Colonic mucosa (tissue), 4 donors: ENCODE results near the gene SEC14L6. TPM values are rescaled to one million over a fixed set of nuclear protein-coding genes. Genes with fewer than 3 reads are reported as not detected.

Experiments
- DNase-seq: peaks from one replicate; pipeline ENCODE4 v3.0.0-alpha.2; 2020
- H3K27ac ChIP-seq: fragments of 200-600 bp; one replicate; pipeline ENCODE4 v1.8.0; 2021
- H3K27me3 ChIP-seq: fragments of 200-600 bp; one replicate; pipeline ENCODE4 v1.8.0; 2021
- H3K36me3 ChIP-seq: fragments of 200-600 bp; one replicate; pipeline ENCODE4 v1.8.0; 2021
- H3K4me1 ChIP-seq: fragments of 200-600 bp; one replicate; pipeline ENCODE4 v1.8.0; 2021; ENCODE audit warnings: mild to moderate bottlenecking
- H3K4me3 ChIP-seq: fragments of 200-600 bp; one replicate; pipeline ENCODE4 v1.8.0; 2021
- H3K9ac ChIP-seq, 2 donors: one replicate each; pipeline ENCODE4 v1.7.0; 2013; ENCODE audit warnings: control low read depth in 2 of 2, low read depth in 2 of 2, low read length in 2 of 2
- H3K9me3 ChIP-seq: fragments of 200-600 bp; one replicate; pipeline ENCODE4 v1.8.0; 2021
- CTCF ChIP-seq: fragments of 200-600 bp; IDR thresholded peaks from one replicate; pipeline ENCODE4 v1.8.0; 2022; ENCODE audit warnings: antibody characterized with exemption, mild to moderate bottlenecking
- intact Hi-C: fragments of 100-400 bp; cut with DNase I; formaldehyde crosslinking; loops from one replicate; pipeline ENCODE4 v1.14.1; 2022
- total RNA-seq, 2 donors: library from RNA; stranded (reverse); fragmentation: NEBNext Ultra II Directional in 1 of 2; extraction: Animal tissue kit (Norgen Biotek cat#: 25700) in 1 of 2; gene quantifications; one replicate each; pipeline ENCODE4 v1.2.1, GENCODE V29; 2021
- donor health status: healthy.
- donor health status: DM: no; HTN: no; CAD: no.
- donor health status: DM: no; HTN: no; CAD: no.

SEC14L6 gene
- total RNA-seq, 2 donors from 2014 or later = not detected

- H3K4me3 ChIP-seq = no peak overlapping the region
- no peaks in the 10 kb centered on the region for H3K9me3 ChIP-seq
- no peaks in the 10 kb centered on the region for H3K36me3 ChIP-seq
- DNase-seq = no peak
- intact Hi-C loops = no loop called here
- H3K27me3 ChIP-seq = no peaks in the 10 kb centered on the region
- no peak overlapping the region for H3K9ac ChIP-seq
- no peak for TF ChIP-seq CTCF
- H3K4me1 ChIP-seq = no peaks in the 10 kb centered on the region
- no peak overlapping the region for H3K27ac ChIP-seq
These were observed 30.3 kb downstream of the SEC14L6 start for GRCh38 chr22:30516273-30516672.

- H3K36me3 ChIP-seq = no peaks in the 10 kb centered on the region
- no peak for TF ChIP-seq CTCF
- H3K27me3 ChIP-seq = no peaks in the 10 kb centered on the region
- DNase-seq = no peak
- H3K27ac ChIP-seq = no peak overlapping the region
- no peaks in the 10 kb centered on the region for H3K4me1 ChIP-seq
- intact Hi-C loops = no loop called here
- no peak overlapping the region for H3K4me3 ChIP-seq
- H3K9ac ChIP-seq = no peak overlapping the region
- H3K9me3 ChIP-seq = no peaks in the 10 kb centered on the region
These were observed 32.3 kb downstream of the SEC14L6 start for GRCh38 chr22:30514252-30514651.

GRCh38 chr22:30513462-30513861, 33.1 kb downstream of the SEC14L6 start:
- H3K36me3 ChIP-seq = no peaks in the 10 kb centered on the region
- TF ChIP-seq CTCF = no peak
- no peaks in the 10 kb centered on the region for H3K9me3 ChIP-seq
- no peaks in the 10 kb centered on the region for H3K27me3 ChIP-seq
- H3K4me1 ChIP-seq = no peaks in the 10 kb centered on the region
- no peak overlapping the region for H3K4me3 ChIP-seq
- no peak overlapping the region for H3K9ac ChIP-seq
- no peak for DNase-seq
- no peak overlapping the region for H3K27ac ChIP-seq
- intact Hi-C loops = no loop called here

GRCh38 chr22:30511911-30512310, 34.6 kb downstream of the SEC14L6 start:
- Histone ChIP-seq H3K27ac (no peak overlapping the region), H3K4me1 (no peaks in the 10 kb centered on the region), H3K27me3 (no peaks in the 10 kb centered on the region), H3K4me3 (no peak overlapping the region), H3K36me3 (no peaks in the 10 kb centered on the region), H3K9ac (no peak overlapping the region), H3K9me3 (no peaks in the 10 kb centered on the region)
- DNase-seq = no peak
- no peak for TF ChIP-seq CTCF
- intact Hi-C loops = no loop called here

GRCh38 chr22:30511109-30511508, 35.4 kb downstream of the SEC14L6 start:
- no peak for DNase-seq
- Histone ChIP-seq H3K36me3 (no peaks in the 10 kb centered on the region), H3K9me3 (no peaks in the 10 kb centered on the region), H3K4me1 (no peaks in the 10 kb centered on the region), H3K9ac (no peak overlapping the region), H3K4me3 (no peak overlapping the region), H3K27ac (no peak overlapping the region), H3K27me3 (no peaks in the 10 kb centered on the region)
- intact Hi-C loops = no loop called here
- no peak for TF ChIP-seq CTCF

- no peak for DNase-seq
- H3K27me3 ChIP-seq = peaks cover 16% of the 10 kb centered on the region
- no peak for TF ChIP-seq CTCF
- H3K4me1 ChIP-seq = no peaks in the 10 kb centered on the region
- H3K9me3 ChIP-seq = no peaks in the 10 kb centered on the region
- H3K36me3 ChIP-seq = no peaks in the 10 kb centered on the region
- H3K4me3 ChIP-seq = no peak overlapping the region
- no peak overlapping the region for H3K9ac ChIP-seq
- H3K27ac ChIP-seq = no peak overlapping the region
- intact Hi-C loops = no loop called here
These were observed 38.3 kb downstream of the SEC14L6 start for GRCh38 chr22:30508216-30508615.
